Astrocyte of the cerebellum (primary cell): Measurements from ENCODE around the gene NRG3.

ENCODE experiments used
- DNase-seq: peaks from one replicate; pipeline ENCODE4 v3.0.0-alpha.2; 2011; ENCODE audit warnings: low read depth
- H3K4me3 ChIP-seq: 2 replicates; pipeline ENCODE4 v1.5.1; 2011; ENCODE audit warnings: mild to moderate bottlenecking, low read depth, low read length, moderate library complexity
- in situ Hi-C: cut with HindIII; loops from 2 replicates; pipeline ENCODE4 v1.10.0; 2017; ENCODE audit warnings: low sequenced_read_pairs
- TF ChIP-seq, protein P1 (sequence below): IDR thresholded peaks from 2 replicates; pipeline ENCODE4 v1.5.1; 2012; ENCODE audit warnings: low read length, low read depth, moderate library complexity, mild to moderate bottlenecking; ENCODE audit errors: missing control alignments

NRG3 gene

DNA sequence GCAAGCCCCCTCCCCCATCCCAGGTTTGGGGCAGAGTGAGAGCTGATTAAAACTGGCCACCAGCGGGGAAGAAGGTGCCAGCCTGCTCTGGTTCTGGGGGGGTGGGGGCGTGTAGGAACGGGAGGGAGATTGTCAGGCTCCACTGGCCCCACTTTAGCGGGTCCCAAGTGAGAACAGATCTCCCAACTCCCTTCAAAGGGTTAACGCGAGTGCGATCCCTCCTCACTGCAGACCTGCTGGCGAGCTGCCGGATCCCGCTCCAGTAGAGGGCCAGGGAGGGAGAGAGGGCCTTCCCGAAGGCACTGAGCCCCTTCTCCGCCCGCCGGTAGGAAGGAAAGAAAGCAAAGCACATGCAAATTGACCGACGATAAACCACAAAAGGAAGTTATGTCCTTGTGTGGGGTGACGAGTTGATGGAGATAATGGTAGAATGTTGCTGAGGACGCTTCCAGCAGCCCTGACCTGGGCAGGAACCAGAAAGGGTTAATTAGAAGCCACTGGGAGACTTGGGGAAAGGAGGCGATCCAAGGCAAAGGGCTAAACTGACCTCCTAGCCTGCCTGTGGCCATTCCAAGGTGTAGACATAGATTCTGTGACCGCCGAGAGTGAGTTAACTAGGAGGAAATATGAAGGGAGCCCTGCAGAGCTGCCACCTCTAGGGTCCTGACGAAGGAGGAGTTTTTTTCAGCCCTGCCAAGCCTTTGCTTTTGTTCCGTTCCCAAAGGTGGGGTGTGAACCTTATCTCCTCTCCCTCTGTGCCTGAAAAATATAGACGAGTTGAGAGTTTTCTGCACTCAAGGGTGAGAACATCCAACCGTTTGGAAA lies 1.5 kb downstream of the NRG3 start:
- in situ Hi-C loops, result no loop called here
- no peak overlapping the region for H3K4me3 ChIP-seq
- TF ChIP-seq, protein P1, sequence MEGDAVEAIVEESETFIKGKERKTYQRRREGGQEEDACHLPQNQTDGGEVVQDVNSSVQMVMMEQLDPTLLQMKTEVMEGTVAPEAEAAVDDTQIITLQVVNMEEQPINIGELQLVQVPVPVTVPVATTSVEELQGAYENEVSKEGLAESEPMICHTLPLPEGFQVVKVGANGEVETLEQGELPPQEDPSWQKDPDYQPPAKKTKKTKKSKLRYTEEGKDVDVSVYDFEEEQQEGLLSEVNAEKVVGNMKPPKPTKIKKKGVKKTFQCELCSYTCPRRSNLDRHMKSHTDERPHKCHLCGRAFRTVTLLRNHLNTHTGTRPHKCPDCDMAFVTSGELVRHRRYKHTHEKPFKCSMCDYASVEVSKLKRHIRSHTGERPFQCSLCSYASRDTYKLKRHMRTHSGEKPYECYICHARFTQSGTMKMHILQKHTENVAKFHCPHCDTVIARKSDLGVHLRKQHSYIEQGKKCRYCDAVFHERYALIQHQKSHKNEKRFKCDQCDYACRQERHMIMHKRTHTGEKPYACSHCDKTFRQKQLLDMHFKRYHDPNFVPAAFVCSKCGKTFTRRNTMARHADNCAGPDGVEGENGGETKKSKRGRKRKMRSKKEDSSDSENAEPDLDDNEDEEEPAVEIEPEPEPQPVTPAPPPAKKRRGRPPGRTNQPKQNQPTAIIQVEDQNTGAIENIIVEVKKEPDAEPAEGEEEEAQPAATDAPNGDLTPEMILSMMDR, result no peak
- no peak for DNase-seq

DNA sequence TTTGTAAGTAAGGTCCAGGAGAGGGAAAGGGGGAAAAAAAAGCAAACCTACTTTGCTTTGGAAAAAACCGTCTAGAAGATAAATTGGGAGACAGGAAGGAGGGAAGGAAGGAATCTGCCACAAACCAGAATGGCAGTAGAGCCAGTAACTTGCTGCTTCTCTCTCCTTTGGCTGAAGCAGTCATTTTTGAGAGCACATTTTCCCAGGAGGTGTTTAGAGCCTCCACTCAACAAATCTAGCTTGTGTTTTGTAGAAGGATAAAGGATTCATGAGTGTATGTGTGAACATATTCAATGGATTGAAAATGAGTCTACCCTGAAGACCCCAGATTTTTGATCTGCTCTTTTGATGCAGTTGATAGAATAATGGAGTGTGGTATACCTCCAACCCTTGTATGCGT lies 2.6 kb downstream of the NRG3 start:
- DNase-seq, result no peak
- no peak overlapping the region for H3K4me3 ChIP-seq
- in situ Hi-C loops, result no loop called here
- TF ChIP-seq, protein P1, result no peak

DNA sequence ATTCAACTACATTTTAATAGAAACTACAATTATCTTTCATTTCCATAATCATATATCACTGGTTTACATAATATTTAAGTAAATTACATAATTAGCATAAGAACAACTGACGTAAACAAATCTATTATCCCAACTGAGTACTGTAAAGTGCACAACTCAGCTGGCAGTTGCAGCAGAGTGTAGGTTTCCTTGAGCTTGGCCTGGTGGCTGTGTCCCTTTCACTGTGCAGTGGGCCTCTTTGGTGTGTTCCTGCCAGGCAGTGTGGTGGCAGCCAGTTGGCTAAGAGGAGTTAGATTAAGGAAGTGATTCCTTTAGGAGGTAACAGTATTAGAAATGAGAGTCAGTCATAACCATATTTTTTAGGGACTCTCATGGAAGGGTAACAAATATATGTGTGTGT lies 7.0 kb downstream of the NRG3 start:
- TF ChIP-seq, protein P1, result no peak
- in situ Hi-C loops, result no loop called here
- DNase-seq, result no peak
- H3K4me3 ChIP-seq, result no peak overlapping the region

DNA sequence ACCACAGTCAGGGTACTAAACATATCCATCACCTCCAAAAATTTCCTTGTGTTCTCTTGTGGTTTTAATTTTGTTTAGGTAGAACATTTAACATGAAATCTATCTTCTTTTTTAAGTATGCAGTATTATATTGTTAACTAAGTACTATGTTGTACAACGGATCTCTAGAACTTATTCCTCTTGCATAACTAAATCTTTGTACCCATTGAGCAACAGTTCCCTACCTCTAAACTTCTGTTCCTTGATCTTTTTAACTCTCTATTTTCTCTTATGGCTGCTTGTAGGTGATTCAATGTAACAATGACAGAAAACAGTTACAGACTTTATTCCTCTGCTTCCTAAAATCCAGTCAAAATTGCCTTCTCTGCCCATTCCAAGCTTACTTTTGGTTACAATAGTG lies 9.9 kb downstream of the NRG3 start:
- no peak for DNase-seq
- in situ Hi-C loops, result no loop called here
- no peak overlapping the region for H3K4me3 ChIP-seq
- TF ChIP-seq, protein P1, result no peak

DNA sequence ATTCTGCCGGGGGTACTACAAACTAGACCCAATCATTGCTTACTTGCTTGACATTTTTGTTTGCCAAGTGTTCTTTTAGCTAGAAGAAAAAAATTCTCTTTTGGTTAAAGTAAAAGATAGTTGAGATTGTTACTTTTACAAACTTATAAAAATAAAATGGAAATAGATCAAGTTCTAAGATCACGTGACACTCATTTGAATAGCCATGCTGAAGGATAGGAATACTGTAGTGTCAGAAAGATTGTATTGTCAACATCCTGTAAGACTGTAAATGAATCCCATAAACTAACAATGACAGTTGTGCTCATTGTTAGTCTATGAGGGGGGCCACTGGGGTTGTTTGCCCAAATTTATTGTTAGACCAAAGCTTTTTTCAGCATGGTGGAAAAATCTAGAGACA lies 10.5 kb downstream of the NRG3 start:
- TF ChIP-seq, protein P1, result no peak
- H3K4me3 ChIP-seq, result no peak overlapping the region
- in situ Hi-C loops, result no loop called here
- no peak for DNase-seq

DNA sequence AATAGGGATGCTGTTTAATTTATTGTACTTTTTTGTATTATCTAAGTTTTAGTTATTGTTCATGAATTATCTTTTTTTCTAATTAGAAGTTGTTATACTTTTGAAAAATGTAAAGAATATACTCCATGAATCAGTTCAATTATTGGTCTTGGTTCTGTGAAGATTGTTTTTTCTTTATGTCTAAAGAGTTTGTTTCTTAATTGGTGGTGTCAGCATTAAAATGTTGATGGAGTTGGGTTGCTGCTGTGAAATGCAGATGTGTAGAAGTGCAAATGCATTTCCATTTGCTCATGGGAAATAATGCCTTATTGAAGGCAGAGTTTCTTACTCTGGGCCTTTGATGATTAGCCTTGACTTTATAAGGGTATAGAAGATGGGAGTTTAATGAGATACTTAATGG lies 11.9 kb downstream of the NRG3 start:
- DNase-seq, result no peak
- in situ Hi-C loops, result no loop called here
- TF ChIP-seq, protein P1, result no peak
- no peak overlapping the region for H3K4me3 ChIP-seq
